Left hindlimb (tissue), 1 donor: ENCODE results near the gene SSX4.
"Not testable (repeated sequence)": the region's sequence is repeated elsewhere in the genome, so short reads cannot be mapped to it uniquely, and the experiment has no call there.

Experiments used
- DNase-seq: peaks from one replicate; pipeline ENCODE4 v3.0.0-alpha.2; 2018

Gene SSX4, protein sequence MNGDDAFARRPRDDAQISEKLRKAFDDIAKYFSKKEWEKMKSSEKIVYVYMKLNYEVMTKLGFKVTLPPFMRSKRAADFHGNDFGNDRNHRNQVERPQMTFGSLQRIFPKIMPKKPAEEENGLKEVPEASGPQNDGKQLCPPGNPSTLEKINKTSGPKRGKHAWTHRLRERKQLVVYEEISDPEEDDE

GRCh38 chrX:48383239-48383638 is at the start of gene SSX4:
TSS of gene SSX4 (plus strand) at chrX:48383539. CDS start at chrX:48384054, 515 bp downstream.
- not testable (repeated sequence) for DNase-seq

GRCh38 chrX:48346059-48346458 is 37.3 kb upstream of the SSX4 start:
- not testable (repeated sequence) for DNase-seq

- not testable (repeated sequence) for DNase-seq
These were observed 26.8 kb upstream of the SSX4 start, which contains the start of gene SSX3 for GRCh38 chrX:48356315-48357094. TSS of gene SSX3 (minus strand) at chrX:48356703. CDS start at chrX:48355249, 1,454 bp downstream.

DNA sequence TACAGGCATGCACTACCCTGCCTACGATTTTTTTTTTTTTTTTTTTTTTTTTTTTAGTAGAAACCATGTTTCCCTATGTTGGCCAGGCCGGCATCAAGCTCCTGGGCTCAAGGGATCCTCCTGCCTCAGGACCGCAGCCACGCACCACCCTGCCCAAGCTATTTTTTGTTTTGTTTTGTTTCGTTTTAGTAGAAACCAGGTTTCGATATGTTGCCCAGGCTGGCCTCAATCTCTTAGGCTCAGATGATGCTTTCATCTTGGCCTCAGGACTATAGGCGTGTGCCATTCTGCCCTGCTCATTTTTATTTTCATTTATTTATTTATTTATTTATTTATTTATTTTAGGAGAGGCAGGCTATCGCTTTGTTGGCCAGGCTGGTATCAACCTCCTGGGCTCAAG is 25.7 kb upstream of the SSX4 start:
- no peak for DNase-seq

DNA sequence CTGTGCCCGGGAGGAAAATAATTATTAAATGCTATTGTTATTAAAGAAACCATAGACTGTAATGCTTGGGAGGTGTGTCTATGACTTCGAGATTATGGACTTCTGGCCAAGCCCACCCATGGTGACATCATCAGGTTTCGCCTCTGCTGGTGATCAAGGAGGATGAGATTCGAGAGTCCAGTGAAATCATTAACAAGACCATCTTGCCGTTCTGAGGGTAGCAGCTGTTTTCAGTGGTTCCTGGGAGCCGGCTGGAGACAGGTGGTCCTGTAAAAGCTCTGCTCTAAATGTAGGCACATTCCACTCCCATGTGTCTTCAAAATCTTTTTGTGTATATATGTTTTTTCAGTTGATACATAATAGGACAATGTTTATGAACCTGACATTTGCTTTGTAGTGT is 24.1 kb upstream of the SSX4 start:
- DNase-seq, result not testable (repeated sequence)

- not testable (repeated sequence) for DNase-seq
These were observed 15.5 kb upstream of the SSX4 start for GRCh38 chrX:48367717-48368408.

DNA sequence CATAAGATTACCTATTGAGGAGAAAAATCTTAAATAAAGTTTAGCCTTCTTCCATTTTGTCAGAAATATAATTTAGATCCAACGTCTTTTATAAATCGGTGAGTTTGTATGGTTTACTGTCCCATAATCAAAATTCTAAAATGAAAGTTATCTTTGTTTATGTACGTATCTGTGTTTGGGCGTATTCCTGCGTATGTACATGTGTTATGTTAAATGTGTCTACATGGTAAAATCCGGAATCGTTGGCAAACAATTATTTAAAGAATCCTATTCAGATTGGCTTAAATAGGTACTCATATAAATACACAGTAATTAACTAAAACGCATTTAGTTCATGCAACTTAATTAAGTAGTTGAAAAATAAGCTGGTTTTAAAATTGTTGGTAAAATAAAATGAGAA is 12.9 kb upstream of the SSX4 start:
- DNase-seq, result not testable (repeated sequence)

GRCh38 chrX:48396931-48397330 is 13.6 kb downstream of the SSX4 start:
- DNase-seq, result not testable (repeated sequence)

- DNase-seq, result not testable (repeated sequence)
These were observed 14.5 kb downstream of the SSX4 start for GRCh38 chrX:48397825-48398224.

GRCh38 chrX:48411860-48412259 is 28.5 kb downstream of the SSX4 start, which contains the start of gene SSX4B:
TSS of gene SSX4B (minus strand) at chrX:48411960. CDS start at chrX:48411372, 588 bp downstream.
- not testable (repeated sequence) for DNase-seq

- DNase-seq, result not testable (repeated sequence)
These were observed 43.8 kb downstream of the SSX4 start for GRCh38 chrX:48427027-48427716.

DNA sequence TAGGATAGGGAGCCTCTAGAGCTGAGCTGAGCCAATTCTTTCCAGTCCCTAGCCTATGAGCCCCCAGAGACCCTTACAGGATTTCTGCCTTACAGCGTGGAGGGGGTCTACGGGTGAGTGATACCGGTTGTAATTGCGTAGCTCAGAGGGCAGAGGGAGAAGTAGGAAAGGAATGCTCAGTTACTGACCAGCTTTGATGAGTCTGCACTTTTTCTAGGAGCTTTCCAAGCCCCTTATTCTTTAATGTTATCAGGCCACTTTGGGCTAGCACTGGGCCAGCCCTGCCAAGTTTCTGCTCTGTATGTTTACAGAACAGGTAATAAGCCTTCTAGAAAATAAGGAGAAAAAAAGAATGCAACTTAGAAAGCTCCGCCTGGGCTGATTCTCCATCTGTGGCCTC is 46.3 kb downstream of the SSX4 start:
- not testable (repeated sequence) for DNase-seq

- not testable (repeated sequence) for DNase-seq
These were observed 46.8 kb downstream of the SSX4 start for GRCh38 chrX:48430166-48430565.

DNA sequence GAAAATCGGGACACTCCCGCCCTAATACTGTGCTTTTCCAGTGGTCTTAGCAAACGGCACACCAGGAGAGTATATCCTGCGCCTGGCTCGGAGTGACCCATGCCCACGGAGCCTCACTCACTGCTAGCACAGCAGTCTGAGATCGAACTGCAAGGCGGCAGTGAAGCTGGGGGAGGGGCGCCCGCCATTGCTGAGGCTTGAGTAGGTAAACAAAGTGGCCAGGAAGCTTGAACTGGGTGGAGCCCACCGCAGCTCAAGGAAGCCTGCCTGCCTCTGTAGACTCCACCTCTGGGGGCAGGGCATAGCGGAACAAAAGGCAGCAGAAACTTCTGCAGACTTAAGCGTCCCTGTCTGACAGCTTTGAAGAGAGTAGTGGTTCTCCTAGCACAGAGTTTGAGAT is 50.4 kb downstream of the SSX4 start:
- DNase-seq, result not testable (repeated sequence)
